H1 (cell line): ENCODE results near the gene MBNL2. TPM values are rescaled to one million over a fixed set of nuclear protein-coding genes. Genes with fewer than 3 reads are reported as not detected.

Source experiments
- CTCF ChIA-PET: fragments of 300-600 bp; sonication (Branson Sonifier 250); formaldehyde crosslinking; loops from one replicate; lab custom pipeline; 2021; ENCODE audit not compliant: partially characterized antibody; lab: Charles Lee
- POLR2A ChIA-PET: fragments of 300-600 bp; sonication (Branson Sonifier 250); formaldehyde crosslinking; loops from one replicate; lab custom pipeline; 2021; ENCODE audit warnings: inconsistent platforms; ENCODE audit not compliant: partially characterized antibody; lab: Charles Lee
- DNase-seq, 2 experiments: peaks; one replicate each; pipeline versions ENCODE4 v3.0.0 to v3.0.0-alpha.2; 2010 to 2022; ENCODE audit warnings: low spot score in 2 of 2, low read depth in 1 of 2, mixed read lengths in 1 of 2
- FAIRE-seq: peaks from 2 replicates; lab custom pipeline; 2011; peaks lifted over from hg19 to GRCh38; lab: Jason Lieb, UNC
- H2AFZ ChIP-seq: 2 replicates; pipeline ENCODE4 v1.8.1; 2012; ENCODE audit warnings: low read length, inconsistent platforms
- H2AK5ac ChIP-seq: 2 replicates; pipeline ENCODE4 v1.6.1; 2013; ENCODE audit warnings: low read depth, low read length
- H2BK120ac ChIP-seq: replicated peaks from 2 replicates; pipeline ENCODE3; 2013; ENCODE audit warnings: low read depth, low read length, inconsistent platforms
- H2BK12ac ChIP-seq: 2 replicates; pipeline ENCODE4 v1.6.1; 2013; ENCODE audit warnings: low read depth, low read length
- H2BK15ac ChIP-seq: 2 replicates; pipeline ENCODE4 v1.6.1; 2013; ENCODE audit warnings: low read length
- H2BK20ac ChIP-seq: 2 replicates; pipeline ENCODE4 v1.6.1; 2013; ENCODE audit warnings: low read length
- H2BK5ac ChIP-seq: 2 replicates; pipeline ENCODE4 v1.6.1; 2013; ENCODE audit warnings: low read depth, low read length
- H3K14ac ChIP-seq: 2 replicates; pipeline ENCODE4 v1.6.1; 2013; ENCODE audit warnings: inconsistent platforms; ENCODE audit not compliant: insufficient read length
- H3K18ac ChIP-seq: 2 replicates; pipeline ENCODE4 v1.6.1; 2013; ENCODE audit warnings: low read length; ENCODE audit errors: extremely low read depth
- H3K23ac ChIP-seq: 2 replicates; pipeline ENCODE4 v1.6.1; 2013; ENCODE audit warnings: inconsistent platforms; ENCODE audit not compliant: insufficient read length
- H3K23me2 ChIP-seq: 2 replicates; pipeline ENCODE4 v1.6.1; 2013; ENCODE audit warnings: low read depth, low read length
- H3K27ac ChIP-seq: 2 replicates; pipeline ENCODE4 v1.6.1; 2011; ENCODE audit warnings: low read depth, low read length, inconsistent platforms
- H3K27me3 ChIP-seq, 4 experiments: replicated peaks in 1 of 4; 1 replicate in 1 of 4; 2 replicates in 3 of 4; pipeline versions ENCODE4 v1.6.1 to v1.8.1; 2011 to 2013; ENCODE audit warnings: low read length in 3 of 4, mild to moderate bottlenecking in 3 of 4, inconsistent platforms in 2 of 4, mixed read lengths in 2 of 4, moderate library complexity in 1 of 4; ENCODE audit not compliant: control insufficient read depth in 3 of 4, insufficient read depth in 3 of 4; ENCODE audit errors: extremely low read depth in 1 of 4
- H3K36me3 ChIP-seq, 4 experiments: 2 replicates each; pipeline versions ENCODE4 v1.6.1 to v1.8.1; 2011 to 2013; ENCODE audit warnings: mild to moderate bottlenecking in 4 of 4, low read length in 3 of 4, moderate library complexity in 2 of 4, control low read depth in 1 of 4, inconsistent platforms in 1 of 4; ENCODE audit not compliant: insufficient read depth in 4 of 4, control insufficient read depth in 2 of 4
- H3K4ac ChIP-seq: replicated peaks from 2 replicates; pipeline ENCODE3; 2013; ENCODE audit warnings: low read length, low read depth, mixed read lengths, inconsistent platforms; ENCODE audit not compliant: insufficient read length
- H3K4me1 ChIP-seq, 4 experiments: replicated peaks in 1 of 4; 1 replicate in 1 of 4; 2 replicates in 3 of 4; pipeline versions ENCODE4 v1.6.1 to v1.8.1; 2011 to 2013; ENCODE audit warnings: low read length in 3 of 4, inconsistent platforms in 2 of 4, mixed read lengths in 1 of 4; ENCODE audit not compliant: insufficient read depth in 4 of 4, control insufficient read depth in 3 of 4
- H3K4me2 ChIP-seq, 2 experiments: 2 replicates each; pipeline versions ENCODE4 v1.6.1 to v1.8.1; 2011 to 2013; ENCODE audit warnings: low read depth in 2 of 2, low read length in 2 of 2, control low read depth in 1 of 2, inconsistent platforms in 1 of 2, mild to moderate bottlenecking in 1 of 2; ENCODE audit not compliant: insufficient read depth in 1 of 2
- H3K4me3 ChIP-seq, 4 experiments: fragments of 200-600, 300-600 bp in 1 of 4; sonication (generic), shearing (Covaris generic), sonication (Bioruptor Twin) in 1 of 4; 2 replicates each; pipeline versions ENCODE4 v1.5.1 to v1.8.1; 2011 to 2016; ENCODE audit warnings: low read length in 4 of 4, low read depth in 3 of 4, control low read depth in 2 of 4, inconsistent platforms in 2 of 4, mild to moderate bottlenecking in 2 of 4, mixed read lengths in 1 of 4, moderate library complexity in 1 of 4; ENCODE audit not compliant: insufficient read depth in 2 of 4; ENCODE audit errors: extremely low read depth in 1 of 4
- H3K56ac ChIP-seq: replicated peaks from 2 replicates; pipeline ENCODE3; 2013; ENCODE audit warnings: low read depth, mild to moderate bottlenecking, mixed read lengths, low read length, inconsistent platforms; ENCODE audit not compliant: insufficient read length
- H3K79me1 ChIP-seq: 2 replicates; pipeline ENCODE4 v1.6.1; 2013; ENCODE audit warnings: low read depth, low read length, control low read depth
- H3K79me2 ChIP-seq, 2 experiments: 2 replicates each; pipeline versions ENCODE4 v1.6.1 to v1.8.1; 2012 to 2013; ENCODE audit warnings: low read length in 2 of 2, mild to moderate bottlenecking in 2 of 2, inconsistent platforms in 1 of 2; ENCODE audit not compliant: insufficient read depth in 2 of 2, control insufficient read depth in 1 of 2
- H3K9ac ChIP-seq, 4 experiments: replicated peaks in 1 of 4; 1 replicate in 1 of 4; 2 replicates in 3 of 4; pipeline versions ENCODE4 v1.6.1 to v1.8.1; 2011 to 2013; ENCODE audit warnings: low read depth in 3 of 4, low read length in 3 of 4, control low read depth in 2 of 4, mild to moderate bottlenecking in 2 of 4, moderate library complexity in 2 of 4, inconsistent platforms in 1 of 4; ENCODE audit errors: extremely low read depth in 1 of 4
- H3K9me3 ChIP-seq, 2 experiments: 2 replicates each; pipeline versions ENCODE4 v1.6.1 to v1.8.1; 2012 to 2013; ENCODE audit warnings: mild to moderate bottlenecking in 2 of 2, moderate library complexity in 2 of 2, control low read depth in 1 of 2, inconsistent platforms in 1 of 2, low read depth in 1 of 2, low read length in 1 of 2, mixed read lengths in 1 of 2; ENCODE audit not compliant: insufficient read depth in 2 of 2
- H4K20me1 ChIP-seq, 2 experiments: replicated peaks in 1 of 2; 2 replicates each; pipeline versions ENCODE3 to v1.8.1; 2011 to 2013; ENCODE audit warnings: inconsistent platforms in 2 of 2, low read length in 2 of 2, mild to moderate bottlenecking in 1 of 2; ENCODE audit not compliant: insufficient read depth in 2 of 2, control insufficient read depth in 1 of 2
- H4K5ac ChIP-seq: 2 replicates; pipeline ENCODE4 v1.6.1; 2013; ENCODE audit warnings: low read length, low read depth, mixed read lengths, inconsistent platforms; ENCODE audit not compliant: insufficient read length
- H4K8ac ChIP-seq: 2 replicates; pipeline ENCODE4 v1.8.0; 2013; ENCODE audit warnings: mild to moderate bottlenecking, moderate library complexity, low read length, inconsistent platforms; ENCODE audit not compliant: insufficient read depth; ENCODE audit errors: extremely low read depth
- H4K91ac ChIP-seq: replicated peaks from 2 replicates; pipeline ENCODE3; 2013; ENCODE audit warnings: low read length, mixed read lengths, inconsistent platforms; ENCODE audit not compliant: insufficient read length
- CBX8 ChIP-seq: fragments of 300-800, 300-1000 bp; sonication (generic); IDR thresholded peaks from 2 replicates; pipeline ENCODE4 v1.7.1; 2016; ENCODE audit warnings: low read depth, low read length, borderline replicate concordance
- EGR1 ChIP-seq: IDR thresholded peaks from 2 replicates; pipeline ENCODE4 v1.6.1; 2011; ENCODE audit warnings: low read depth, low read length, borderline replicate concordance
- EP300 ChIP-seq, 2 experiments: IDR thresholded peaks; 1 replicate in 1 of 2; 2 replicates in 1 of 2; pipeline ENCODE4 v1.6.1; 2011 to 2012; ENCODE audit warnings: low read depth in 2 of 2, low read length in 2 of 2, mild to moderate bottlenecking in 2 of 2, borderline replicate concordance in 1 of 2, inconsistent platforms in 1 of 2, moderate library complexity in 1 of 2
- JUN ChIP-seq: IDR thresholded peaks from 2 replicates; pipeline ENCODE4 v1.6.1; 2011; ENCODE audit warnings: low read depth, mild to moderate bottlenecking, improper control_type of control experiment, low read length
- MAX ChIP-seq: IDR thresholded peaks from 2 replicates; pipeline ENCODE4 v1.6.1; 2012; ENCODE audit warnings: inconsistent platforms
- POLR2A ChIP-seq, 2 experiments: IDR thresholded peaks; 1 replicate in 1 of 2; 2 replicates in 1 of 2; pipeline ENCODE4 v1.6.1; 2011; ENCODE audit warnings: low read depth in 2 of 2, low read length in 2 of 2, mild to moderate bottlenecking in 2 of 2; ENCODE audit errors: control extremely low read depth in 1 of 2
- POU5F1 ChIP-seq: IDR thresholded peaks from 2 replicates; pipeline ENCODE4 v1.6.1; 2011; ENCODE audit warnings: low read depth, mild to moderate bottlenecking, low read length, moderate library complexity
- WGBS, 2 experiments: shearing (Covaris generic) in 1 of 2; methylation state at CpG; one replicate each; pipeline versions ENCODE4 v1.1.6 to v1.1.7; 2013 to 2015; ENCODE audit warnings: low lambda C conversion rate in 2 of 2, mixed read lengths in 2 of 2, inconsistent platforms in 1 of 2, low coverage in 1 of 2, missing lambda C conversion rate in 1 of 2; ENCODE audit not compliant: insufficient replicate concordance in 2 of 2, insufficient coverage in 1 of 2, insufficient read length in 1 of 2; ENCODE audit errors: extremely low coverage in 1 of 2, missing lambda C conversion rate in 1 of 2; 5-methylcytosine and 5-hydroxymethylcytosine counted together
- polyA plus RNA-seq, 7 experiments: library from polyadenylated mRNA; depleted of rRNA in 3 of 7; stranded (reverse) in 5 of 7; unstranded in 2 of 7; fragments of >200 nt in 5 of 7; fragments of 200-250 nt in 2 of 7; gene quantifications; 1 replicate in 5 of 7; 2 replicates in 1 of 7; 4 replicates in 1 of 7; pipeline versions ENCODE4 v1.2.1 to v1.2.3, GENCODE V29; 2011 to 2013; ENCODE audit warnings: missing spikeins in 2 of 7, mixed read lengths in 2 of 7
- total RNA-seq: library from RNA; stranded (reverse); fragmentation: NEBNext Ultra II Directional; extraction: Animal tissue kit (Norgen Biotek cat#: 25700); gene quantifications from 2 replicates; pipeline ENCODE4 v1.2.1, GENCODE V29; 2021

Gene MBNL2
- total and polyA plus RNA-seq, 2 of the 8 experiments (the other 6 are each of a cell fraction or from before 2014, with no cell fraction given), result 1.0 to 2.6 TPM

GRCh38 chr13:97237388-97237787, 15.3 kb downstream of the MBNL2 start:
- H3K27ac ChIP-seq, result no peak overlapping the region
- no peak overlapping the region for H3K18ac ChIP-seq
- H3K4ac ChIP-seq, result no peak overlapping the region
- CTCF ChIA-PET, result interaction anchor here (0.6 kb wide), 1 partner anchor 1939 kb away, joined by 3 read pairs; no protein-coding TSS in a partner anchor
- H2BK20ac ChIP-seq, result no peak overlapping the region
- H2AFZ ChIP-seq, result no peak overlapping the region
- H3K9ac ChIP-seq, result no peak overlapping the region
- H3K79me1 ChIP-seq, result no peaks in the 10 kb centered on the region
- H3K14ac ChIP-seq, result no peak overlapping the region
- H3K4me2 ChIP-seq, result no peak overlapping the region
- no peak overlapping the region for H2BK5ac ChIP-seq
- H4K8ac ChIP-seq, result no peak overlapping the region
- DNase-seq (no peak), FAIRE-seq (no peak)
- H3K9me3 ChIP-seq, result no peaks in the 10 kb centered on the region
- H2AK5ac ChIP-seq, result no peak overlapping the region
- H3K36me3 ChIP-seq, result no peaks in the 10 kb centered on the region
- H3K23ac ChIP-seq, result no peak overlapping the region
- H3K27me3 ChIP-seq, result peaks cover 3 to 34% (median 21%) of the 10 kb centered on the region in 4 experiments
- no peak overlapping the region for H2BK15ac ChIP-seq
- H4K91ac ChIP-seq, result no peak overlapping the region
- H3K4me1 ChIP-seq, result peaks cover 2 to 14% (median 11%) of the 10 kb centered on the region in 4 experiments; a peak in 6 of 7 replicates
- POLR2A ChIA-PET, result no interaction called here
- H4K20me1 ChIP-seq, result peaks cover 3% of the 10 kb centered on the region in 2 experiments
- no peak overlapping the region for H3K4me3 ChIP-seq
- no peak overlapping the region for H2BK120ac ChIP-seq
- no peak overlapping the region for H3K56ac ChIP-seq
- no peaks in the 10 kb centered on the region for H3K79me2 ChIP-seq
- H3K23me2 ChIP-seq, result no peaks in the 10 kb centered on the region
- TF ChIP-seq POLR2A (IDR thresholded peaks at IDR 0.05; ENCODE audit: control extremely low read depth in 1 of 2, low read depth in 2 of 2, low read length in 2 of 2), result no peak
- no peak for TF ChIP-seq JUN
- no peak for TF ChIP-seq EP300 (IDR thresholded peaks at IDR 0.05; ENCODE audit: borderline replicate concordance in 1 of 2, low read depth in 2 of 2, low read length in 2 of 2)
- no peak for TF ChIP-seq CBX8
- no peak for TF ChIP-seq MAX
- TF ChIP-seq POU5F1, result no peak
- TF ChIP-seq EGR1, result no peak
- WGBS, 2 experiments, result 83% methylated on average over 1 of the region's 1 CpG; no CpG with 5 or more reads in 1 of the 2 experiments
- H2BK12ac ChIP-seq, result no peak overlapping the region
- no peak overlapping the region for H4K5ac ChIP-seq
